Liver (tissue), 9 donors: ENCODE measurements around the gene RCAN2. TPM values are rescaled to one million over a fixed set of nuclear protein-coding genes. Genes with fewer than 3 reads are reported as not detected.

Experiments
- DNase-seq: peaks from one replicate; pipeline ENCODE4 v3.0.0-alpha.2; 2017; ENCODE audit warnings: low spot score
- H3K27ac ChIP-seq, 2 donors: one replicate each; pipeline ENCODE4 v1.7.0; 2013; ENCODE audit warnings: inconsistent platforms in 2 of 2, low read length in 2 of 2, control low read depth in 1 of 2, low read depth in 1 of 2, mild to moderate bottlenecking in 1 of 2
- H3K27me3 ChIP-seq, 4 donors: one replicate each; pipeline versions ENCODE4 v1.6.1 to v1.7.0; 2013; ENCODE audit warnings: low read length in 3 of 4, inconsistent platforms in 1 of 4, mild to moderate bottlenecking in 1 of 4, moderate library complexity in 1 of 4; ENCODE audit not compliant: control insufficient read depth in 4 of 4, insufficient read depth in 4 of 4
- H3K36me3 ChIP-seq, 4 donors: one replicate each; pipeline versions ENCODE4 v1.6.1 to v1.7.0; 2013; ENCODE audit warnings: low read length in 3 of 4, mild to moderate bottlenecking in 3 of 4, low read depth in 1 of 4, moderate library complexity in 1 of 4; ENCODE audit not compliant: control insufficient read depth in 4 of 4, insufficient read depth in 3 of 4
- H3K4me1 ChIP-seq, 4 donors: one replicate each; pipeline versions ENCODE4 v1.6.1 to v1.7.0; 2013; ENCODE audit warnings: low read length in 3 of 4, mild to moderate bottlenecking in 3 of 4, moderate library complexity in 1 of 4; ENCODE audit not compliant: control insufficient read depth in 4 of 4, insufficient read depth in 4 of 4
- H3K4me3 ChIP-seq, 3 donors: one replicate each; pipeline versions ENCODE4 v1.6.1 to v1.7.0; 2013; ENCODE audit warnings: low read length in 3 of 3, control low read depth in 1 of 3, low read depth in 1 of 3, mild to moderate bottlenecking in 1 of 3
- H3K9ac ChIP-seq, 2 donors: one replicate each; pipeline ENCODE4 v1.7.0; 2013; ENCODE audit warnings: low read length in 2 of 2, mild to moderate bottlenecking in 2 of 2, moderate library complexity in 2 of 2, control low read depth in 1 of 2, low read depth in 1 of 2
- H3K9me3 ChIP-seq, 4 donors: one replicate each; pipeline versions ENCODE4 v1.6.1 to v1.7.0; 2013; ENCODE audit warnings: low read length in 3 of 4; ENCODE audit not compliant: control insufficient read depth in 4 of 4
- EGR1 ChIP-seq, 2 donors: IDR thresholded peaks; 2 replicates each; pipeline ENCODE4 v1.6.1; 2016 to 2018; ENCODE audit warnings: antibody characterized with exemption in 2 of 2, low read depth in 2 of 2
- FOXA1 ChIP-seq: IDR thresholded peaks from 2 replicates; pipeline ENCODE4 v1.6.1; 2016; ENCODE audit warnings: antibody characterized with exemption
- FOXA2 ChIP-seq: IDR thresholded peaks from 2 replicates; pipeline ENCODE4 v1.6.1; 2016; ENCODE audit warnings: antibody characterized with exemption
- GABPA ChIP-seq, 2 donors: IDR thresholded peaks in 1 of 2; conservative IDR thresholded peaks in 1 of 2; 2 replicates each; pipeline ENCODE4 v1.6.1; 2016; ENCODE audit warnings: antibody characterized with exemption in 2 of 2, mild to moderate bottlenecking in 1 of 2, moderate library complexity in 1 of 2
- HNF4A ChIP-seq, 2 donors: conservative IDR thresholded peaks; 2 replicates each; pipeline ENCODE4 v1.6.1; 2016; ENCODE audit warnings: antibody characterized with exemption in 2 of 2, mild to moderate bottlenecking in 2 of 2
- HNF4G ChIP-seq: IDR thresholded peaks from 2 replicates; pipeline ENCODE4 v1.6.1; 2016; ENCODE audit warnings: antibody characterized with exemption
- JUND ChIP-seq, 2 donors: IDR thresholded peaks; 2 replicates each; pipeline ENCODE4 v1.6.1; 2016; ENCODE audit warnings: antibody characterized with exemption in 2 of 2
- NR2F2 ChIP-seq: IDR thresholded peaks from 2 replicates; pipeline ENCODE4 v1.6.1; 2016; ENCODE audit warnings: antibody characterized with exemption
- RAD21 ChIP-seq, 2 donors: IDR thresholded peaks; 2 replicates each; pipeline ENCODE4 v1.6.1; 2016; ENCODE audit warnings: antibody characterized with exemption in 2 of 2, mild to moderate bottlenecking in 2 of 2
- RXRA ChIP-seq, 2 donors: IDR thresholded peaks; 2 replicates each; pipeline ENCODE4 v1.6.1; 2017 to 2018; ENCODE audit warnings: antibody characterized with exemption in 2 of 2, mild to moderate bottlenecking in 1 of 2
- SP1 ChIP-seq: IDR thresholded peaks from 2 replicates; pipeline ENCODE4 v1.6.1; 2018; ENCODE audit warnings: antibody characterized with exemption, mild to moderate bottlenecking
- TAF1 ChIP-seq: conservative IDR thresholded peaks from 2 replicates; pipeline ENCODE4 v1.6.1; 2016; ENCODE audit warnings: antibody characterized with exemption, mild to moderate bottlenecking
- WGBS: extraction: QIAGEN DNeasy Blood & Tissue Kit; methylation state at CpG from one replicate; pipeline ENCODE4 v1.1.7; 2013; 5-methylcytosine and 5-hydroxymethylcytosine counted together
- polyA plus RNA-seq, 2 donors: library from polyadenylated mRNA; stranded (reverse) in 1 of 2; unstranded in 1 of 2; fragments of 200-250 nt in 1 of 2; fragments of >200 nt in 1 of 2; fragmentation: Nextera tagmentation in 1 of 2; extraction: Ambion mirVana in 1 of 2; gene quantifications; one replicate each; pipeline versions ENCODE4 v1.2.1 to v1.2.3, GENCODE V29; 2013 to 2015
- total RNA-seq, 2 donors: library from RNA; depleted of rRNA; stranded (reverse); fragments of >200 nt; gene quantifications; one replicate each; pipeline ENCODE4 v1.2.3, GENCODE V29; 2014
- TF ChIP-seq, protein P1 (sequence below): IDR thresholded peaks from 2 replicates; pipeline ENCODE4 v1.6.1; 2016; ENCODE audit warnings: antibody characterized with exemption
- TF ChIP-seq, protein P2 (sequence below): IDR thresholded peaks from 2 replicates; pipeline ENCODE4 v1.6.1; 2016; ENCODE audit warnings: antibody characterized with exemption
- TF ChIP-seq, protein P3 (sequence below): fragments of 150-350 bp; IDR thresholded peaks from 2 replicates; pipeline ENCODE4 v1.5.1; 2017; ENCODE audit warnings: improper control_type of control experiment, low read depth, low read length; ENCODE audit not compliant: missing input control
- TF ChIP-seq, protein P4 (sequence below): IDR thresholded peaks from 2 replicates; pipeline ENCODE4 v1.6.1; 2016; ENCODE audit warnings: antibody characterized with exemption
- donor health status: healthy.
- donor health status: healthy.
- donor health status: healthy.
- donor health status: healthy.
- donor health status: healthy.

The RCAN2 gene
- total and polyA plus RNA-seq, 4 donors = 0.19 to 8.2 (median 2.4) TPM

DNA sequence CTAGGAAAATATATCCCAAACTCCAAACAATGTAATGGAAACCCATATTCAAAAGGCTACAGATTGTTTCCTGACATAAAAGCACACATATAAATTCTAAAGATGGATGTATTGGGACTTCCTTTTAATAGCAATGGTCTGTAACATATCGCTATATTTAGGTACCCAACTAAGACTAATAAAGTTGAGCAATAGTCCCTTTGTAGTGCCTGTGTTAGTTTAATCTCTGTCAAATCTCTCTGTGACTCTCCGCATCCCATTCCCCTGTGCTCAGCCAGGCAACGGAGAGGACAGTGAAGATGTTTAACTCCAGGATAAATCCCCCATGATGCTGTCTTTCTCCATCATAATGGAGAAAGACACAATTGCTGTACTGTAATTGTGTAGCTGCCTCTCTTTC lies 19.0 kb downstream of the RCAN2 start:
- TF ChIP-seq RXRA (IDR thresholded peaks at IDR 0.05) = no peak
- no peak for TF ChIP-seq JUND (IDR thresholded peaks at IDR 0.05)
- no peak for TF ChIP-seq HNF4A (conservative IDR thresholded peaks at IDR 0.05)

DNA sequence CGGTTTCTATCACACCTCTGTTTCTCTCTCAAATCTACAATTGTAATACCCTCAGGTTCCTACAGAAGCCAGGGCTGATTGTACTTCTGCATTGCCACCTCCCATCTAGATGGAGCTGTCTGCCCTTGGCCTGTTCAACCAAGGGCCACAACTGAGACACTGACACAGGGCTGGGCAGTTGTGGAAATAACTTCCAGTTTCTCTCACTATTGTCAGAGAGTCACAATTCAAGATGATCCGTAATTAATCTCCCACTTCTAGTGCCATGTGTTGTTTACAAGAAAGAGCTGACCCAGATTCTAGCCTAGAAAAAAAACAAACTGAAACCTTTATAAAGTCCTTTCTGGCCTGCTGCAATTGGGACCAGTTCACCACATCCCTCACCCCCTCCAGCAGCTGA lies 22.2 kb downstream of the RCAN2 start:
- H3K27me3 ChIP-seq = no peaks in the 10 kb centered on the region
- DNase-seq = no peak
- H3K36me3 ChIP-seq = no peaks in the 10 kb centered on the region
- H3K4me1 ChIP-seq = no peaks in the 10 kb centered on the region
- no peak overlapping the region for H3K4me3 ChIP-seq
- H3K9me3 ChIP-seq = no peaks in the 10 kb centered on the region
- no peak overlapping the region for H3K27ac ChIP-seq
- no peak for TF ChIP-seq FOXA2
- TF ChIP-seq, protein P1, sequence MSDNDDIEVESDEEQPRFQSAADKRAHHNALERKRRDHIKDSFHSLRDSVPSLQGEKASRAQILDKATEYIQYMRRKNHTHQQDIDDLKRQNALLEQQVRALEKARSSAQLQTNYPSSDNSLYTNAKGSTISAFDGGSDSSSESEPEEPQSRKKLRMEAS = no peak
- TF ChIP-seq, protein P2, sequence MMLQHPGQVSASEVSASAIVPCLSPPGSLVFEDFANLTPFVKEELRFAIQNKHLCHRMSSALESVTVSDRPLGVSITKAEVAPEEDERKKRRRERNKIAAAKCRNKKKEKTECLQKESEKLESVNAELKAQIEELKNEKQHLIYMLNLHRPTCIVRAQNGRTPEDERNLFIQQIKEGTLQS = no peak
- TF ChIP-seq SP1 = no peak
- no peak for TF ChIP-seq HNF4G
- TF ChIP-seq EGR1 (IDR thresholded peaks at IDR 0.05; ENCODE audit: low read depth in 2 of 2) = no peak
- TF ChIP-seq FOXA1 = no peak
- no peak for TF ChIP-seq HNF4A (conservative IDR thresholded peaks at IDR 0.05)
- TF ChIP-seq GABPA (IDR thresholded peaks at IDR 0.05 in 1 of 2, conservative IDR thresholded peaks at IDR 0.05 in 1 of 2) = no peak
- no peak for TF ChIP-seq TAF1
- TF ChIP-seq RXRA (IDR thresholded peaks at IDR 0.05) = no peak
- H3K9ac ChIP-seq = no peak overlapping the region
- WGBS = 83% methylated on average over 2 of the region's 2 CpGs

More for the DNA sequence above, 19.0 kb downstream of the RCAN2 start:
- Histone ChIP-seq H3K9ac (no peak overlapping the region), H3K27me3 (no peaks in the 10 kb centered on the region), H3K27ac (no peak overlapping the region), H3K9me3 (no peaks in the 10 kb centered on the region), H3K4me1 (no peaks in the 10 kb centered on the region), H3K4me3 (no peak overlapping the region), H3K36me3 (no peaks in the 10 kb centered on the region)
- DNase-seq = no peak
- WGBS = 91% methylated on average over 3 of the region's 3 CpGs

DNA sequence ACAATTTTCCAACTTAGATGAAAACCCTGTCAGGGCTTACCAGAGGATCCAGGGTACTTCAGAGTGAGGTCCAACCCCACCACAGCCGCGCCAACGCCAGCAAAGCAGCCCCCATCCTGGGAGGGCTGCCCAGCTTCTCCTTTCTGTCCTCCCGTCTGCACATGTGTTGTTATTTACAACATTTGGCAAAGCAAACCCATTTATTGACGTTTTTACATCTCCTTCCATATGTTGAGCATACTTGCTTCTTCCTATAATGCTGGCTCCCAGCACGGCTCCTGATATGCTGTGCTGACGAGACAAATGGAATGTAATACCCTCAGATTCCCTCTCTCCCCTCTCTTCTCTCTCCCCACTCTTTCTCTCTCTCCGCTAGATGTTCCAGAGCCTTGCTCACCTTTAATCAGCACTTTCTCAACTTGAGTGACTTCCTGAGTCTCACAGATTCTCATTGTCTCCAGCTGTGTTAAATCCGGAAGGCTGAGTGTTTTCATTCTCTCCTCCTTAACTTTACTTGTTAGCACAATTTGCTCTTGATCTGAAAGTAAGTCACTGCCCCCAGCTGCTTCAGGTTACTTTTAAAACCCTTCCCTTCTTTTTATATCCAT lies 22.7 kb downstream of the RCAN2 start:
- no peak overlapping the region for H3K9ac ChIP-seq
- H3K9me3 ChIP-seq = no peaks in the 10 kb centered on the region
- no peaks in the 10 kb centered on the region for H3K4me1 ChIP-seq
- no peak for DNase-seq
- no peak overlapping the region for H3K4me3 ChIP-seq
- H3K36me3 ChIP-seq = no peaks in the 10 kb centered on the region
- no peak overlapping the region for H3K27ac ChIP-seq
- WGBS = 83% methylated on average over 9 of the region's 9 CpGs
- H3K27me3 ChIP-seq = no peaks in the 10 kb centered on the region
- TF ChIP-seq JUND (IDR thresholded peaks at IDR 0.05) (no peak), FOXA1 (no peak), NR2F2 (no peak), SP1 (no peak), GABPA (IDR thresholded peaks at IDR 0.05 in 1 of 2, conservative IDR thresholded peaks at IDR 0.05 in 1 of 2) (no peak), RXRA (IDR thresholded peaks at IDR 0.05) (no peak), RAD21 (IDR thresholded peaks at IDR 0.05) (no peak), TAF1 (no peak)
- TF ChIP-seq, protein P1 = no peak
- TF ChIP-seq, protein P2 = no peak
- TF ChIP-seq, protein P3, sequence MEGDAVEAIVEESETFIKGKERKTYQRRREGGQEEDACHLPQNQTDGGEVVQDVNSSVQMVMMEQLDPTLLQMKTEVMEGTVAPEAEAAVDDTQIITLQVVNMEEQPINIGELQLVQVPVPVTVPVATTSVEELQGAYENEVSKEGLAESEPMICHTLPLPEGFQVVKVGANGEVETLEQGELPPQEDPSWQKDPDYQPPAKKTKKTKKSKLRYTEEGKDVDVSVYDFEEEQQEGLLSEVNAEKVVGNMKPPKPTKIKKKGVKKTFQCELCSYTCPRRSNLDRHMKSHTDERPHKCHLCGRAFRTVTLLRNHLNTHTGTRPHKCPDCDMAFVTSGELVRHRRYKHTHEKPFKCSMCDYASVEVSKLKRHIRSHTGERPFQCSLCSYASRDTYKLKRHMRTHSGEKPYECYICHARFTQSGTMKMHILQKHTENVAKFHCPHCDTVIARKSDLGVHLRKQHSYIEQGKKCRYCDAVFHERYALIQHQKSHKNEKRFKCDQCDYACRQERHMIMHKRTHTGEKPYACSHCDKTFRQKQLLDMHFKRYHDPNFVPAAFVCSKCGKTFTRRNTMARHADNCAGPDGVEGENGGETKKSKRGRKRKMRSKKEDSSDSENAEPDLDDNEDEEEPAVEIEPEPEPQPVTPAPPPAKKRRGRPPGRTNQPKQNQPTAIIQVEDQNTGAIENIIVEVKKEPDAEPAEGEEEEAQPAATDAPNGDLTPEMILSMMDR = no peak
- TF ChIP-seq, protein P4, sequence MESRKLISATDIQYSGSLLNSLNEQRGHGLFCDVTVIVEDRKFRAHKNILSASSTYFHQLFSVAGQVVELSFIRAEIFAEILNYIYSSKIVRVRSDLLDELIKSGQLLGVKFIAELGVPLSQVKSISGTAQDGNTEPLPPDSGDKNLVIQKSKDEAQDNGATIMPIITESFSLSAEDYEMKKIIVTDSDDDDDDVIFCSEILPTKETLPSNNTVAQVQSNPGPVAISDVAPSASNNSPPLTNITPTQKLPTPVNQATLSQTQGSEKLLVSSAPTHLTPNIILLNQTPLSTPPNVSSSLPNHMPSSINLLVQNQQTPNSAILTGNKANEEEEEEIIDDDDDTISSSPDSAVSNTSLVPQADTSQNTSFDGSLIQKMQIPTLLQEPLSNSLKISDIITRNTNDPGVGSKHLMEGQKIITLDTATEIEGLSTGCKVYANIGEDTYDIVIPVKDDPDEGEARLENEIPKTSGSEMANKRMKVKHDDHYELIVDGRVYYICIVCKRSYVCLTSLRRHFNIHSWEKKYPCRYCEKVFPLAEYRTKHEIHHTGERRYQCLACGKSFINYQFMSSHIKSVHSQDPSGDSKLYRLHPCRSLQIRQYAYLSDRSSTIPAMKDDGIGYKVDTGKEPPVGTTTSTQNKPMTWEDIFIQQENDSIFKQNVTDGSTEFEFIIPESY = no peak
